C4-2B (cell line): ENCODE results near the gene WFIKKN1.

Source experiments
- CTCF ChIP-seq: fragments of 450-650 bp; conservative IDR thresholded peaks from 2 replicates; pipeline ENCODE4 v1.5.1; 2017; ENCODE audit warnings: mild to moderate bottlenecking
- ZFX ChIP-seq: fragments of 450-650 bp; IDR thresholded peaks from 2 replicates; pipeline ENCODE4 v1.6.1; 2017

GRCh38 chr16:596736-597060, 34.1 kb upstream of the WFIKKN1 start:
- TF ChIP-seq CTCF, result no peak
- no peak for TF ChIP-seq ZFX
